ENCODE data around the gene HYDIN.

Gene HYDIN

DNA sequence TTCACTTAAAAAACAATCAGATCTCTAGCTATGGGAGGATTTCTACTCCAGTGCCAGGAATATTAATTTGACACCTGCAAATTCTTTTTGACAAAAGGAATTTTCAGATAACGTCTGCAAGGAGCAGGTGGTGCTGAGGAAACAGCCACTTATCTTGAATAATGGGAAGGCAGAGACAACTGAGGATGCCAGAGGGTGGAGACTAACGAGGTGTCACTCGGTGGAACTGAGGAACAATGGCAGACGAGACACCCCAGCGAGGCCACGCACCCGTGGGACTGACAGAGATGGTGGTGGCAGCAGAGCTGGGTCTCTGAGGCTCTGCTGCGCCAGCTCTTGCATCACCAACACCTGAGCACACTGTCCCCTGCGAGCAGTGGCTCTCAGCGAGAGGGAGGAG, 471.7 kb downstream of the HYDIN start:
- no peak for DNase-seq
